Measurements from ENCODE around the gene ARL2BP. TPM values are rescaled to one million over a fixed set of nuclear protein-coding genes. Genes with fewer than 3 reads are reported as not detected.

ARL2BP gene
- total and polyA plus RNA-seq, 10 of the 15 experiments (the other 5 are each of a cell fraction or from before 2014, with no cell fraction given): 12.5 to 56.6 (median 29.7) TPM

DNA sequence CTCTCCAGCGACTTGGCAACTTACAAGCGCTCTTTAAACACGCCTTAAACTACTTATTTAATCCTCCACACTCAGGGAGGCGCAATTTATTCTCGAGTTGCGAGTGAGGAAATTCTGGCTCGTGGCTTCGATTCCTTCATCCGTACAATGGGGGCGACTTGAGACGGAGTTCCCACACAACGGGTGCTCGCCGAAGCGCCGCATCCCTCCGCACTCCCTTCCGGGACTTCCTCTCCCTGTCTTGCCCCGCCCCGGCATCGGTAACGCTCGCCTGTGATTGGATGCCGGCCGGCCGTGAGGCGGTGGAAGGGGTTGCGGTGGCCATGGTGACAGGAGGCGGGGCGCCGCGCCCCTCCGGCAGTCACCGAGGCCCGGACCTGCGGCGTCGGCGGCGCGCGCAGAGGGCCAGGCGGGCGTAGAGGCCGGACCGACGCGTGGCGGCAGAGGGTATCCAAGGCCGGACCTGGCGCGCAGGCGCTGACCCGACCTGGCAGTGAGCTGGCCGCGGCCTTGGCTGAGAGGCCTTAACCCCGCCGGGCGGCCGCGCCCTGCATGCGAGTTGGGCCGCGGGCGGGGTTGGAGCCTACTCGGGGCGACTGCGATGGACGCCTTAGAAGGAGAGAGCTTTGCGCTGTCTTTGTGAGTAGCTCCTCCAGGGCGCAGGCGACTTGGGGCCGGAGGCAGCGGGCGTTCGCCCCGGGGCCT lies at the start of gene ARL2BP (continued):
- TF ChIP-seq NR2F1 (conservative IDR thresholded peaks at IDR 0.05) (peak; percentile 84), TBL1XR1 (IDR thresholded peaks at IDR 0.05; ENCODE audit: low read depth, low read length) (peak; percentile 69; the same call in 1 of the 2 replicates), TCF3 (IDR thresholded peaks at IDR 0.05; ENCODE audit: borderline replicate concordance, insufficient read depth, low read depth, low read length) (no peak), KAT2A (conservative IDR thresholded peaks at IDR 0.05; ENCODE audit: control insufficient read depth, low read depth, low read length) (no peak), ZNF384 (IDR thresholded peaks at IDR 0.05; ENCODE audit: borderline replicate concordance, low read depth, low read length) (no peak), SUZ12 (IDR thresholded peaks at IDR 0.05; ENCODE audit: unreplicated experiment) (no peak), ZNF622 (IDR thresholded peaks at IDR 0.05) (no peak), SPI1 (IDR thresholded peaks at IDR 0.05; ENCODE audit: borderline replicate concordance, insufficient read depth, low read depth, low read length) (peak; percentile 81), BHLHE40 (IDR thresholded peaks at IDR 0.05; ENCODE audit: borderline replicate concordance in 1 of 2, low read depth in 2 of 2, low read length in 1 of 2) (peak; percentile 35 to 64; a peak in 3 of 4 replicates), IKZF1 (conservative IDR thresholded peaks at IDR 0.05) (peak; percentile 88), NFIC (IDR thresholded peaks at IDR 0.05; ENCODE audit: low read depth, low read length) (no peak), ATF7 (IDR thresholded peaks at IDR 0.05; ENCODE audit: low read depth) (peak; percentile 61), KDM1A (IDR thresholded peaks at IDR 0.05; ENCODE audit: borderline replicate concordance) (no peak)
- TF ChIP-seq, protein P1, sequence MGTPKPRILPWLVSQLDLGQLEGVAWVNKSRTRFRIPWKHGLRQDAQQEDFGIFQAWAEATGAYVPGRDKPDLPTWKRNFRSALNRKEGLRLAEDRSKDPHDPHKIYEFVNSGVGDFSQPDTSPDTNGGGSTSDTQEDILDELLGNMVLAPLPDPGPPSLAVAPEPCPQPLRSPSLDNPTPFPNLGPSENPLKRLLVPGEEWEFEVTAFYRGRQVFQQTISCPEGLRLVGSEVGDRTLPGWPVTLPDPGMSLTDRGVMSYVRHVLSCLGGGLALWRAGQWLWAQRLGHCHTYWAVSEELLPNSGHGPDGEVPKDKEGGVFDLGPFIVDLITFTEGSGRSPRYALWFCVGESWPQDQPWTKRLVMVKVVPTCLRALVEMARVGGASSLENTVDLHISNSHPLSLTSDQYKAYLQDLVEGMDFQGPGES (IDR thresholded peaks at IDR 0.05): no peak
- TF ChIP-seq, protein P2, sequence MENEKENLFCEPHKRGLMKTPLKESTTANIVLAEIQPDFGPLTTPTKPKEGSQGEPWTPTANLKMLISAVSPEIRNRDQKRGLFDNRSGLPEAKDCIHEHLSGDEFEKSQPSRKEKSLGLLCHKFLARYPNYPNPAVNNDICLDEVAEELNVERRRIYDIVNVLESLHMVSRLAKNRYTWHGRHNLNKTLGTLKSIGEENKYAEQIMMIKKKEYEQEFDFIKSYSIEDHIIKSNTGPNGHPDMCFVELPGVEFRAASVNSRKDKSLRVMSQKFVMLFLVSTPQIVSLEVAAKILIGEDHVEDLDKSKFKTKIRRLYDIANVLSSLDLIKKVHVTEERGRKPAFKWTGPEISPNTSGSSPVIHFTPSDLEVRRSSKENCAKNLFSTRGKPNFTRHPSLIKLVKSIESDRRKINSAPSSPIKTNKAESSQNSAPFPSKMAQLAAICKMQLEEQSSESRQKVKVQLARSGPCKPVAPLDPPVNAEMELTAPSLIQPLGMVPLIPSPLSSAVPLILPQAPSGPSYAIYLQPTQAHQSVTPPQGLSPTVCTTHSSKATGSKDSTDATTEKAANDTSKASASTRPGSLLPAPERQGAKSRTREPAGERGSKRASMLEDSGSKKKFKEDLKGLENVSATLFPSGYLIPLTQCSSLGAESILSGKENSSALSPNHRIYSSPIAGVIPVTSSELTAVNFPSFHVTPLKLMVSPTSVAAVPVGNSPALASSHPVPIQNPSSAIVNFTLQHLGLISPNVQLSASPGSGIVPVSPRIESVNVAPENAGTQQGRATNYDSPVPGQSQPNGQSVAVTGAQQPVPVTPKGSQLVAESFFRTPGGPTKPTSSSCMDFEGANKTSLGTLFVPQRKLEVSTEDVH (IDR thresholded peaks at IDR 0.05; ENCODE audit: low read depth, partially characterized antibody): no peak
- TF ChIP-seq, protein P3, sequence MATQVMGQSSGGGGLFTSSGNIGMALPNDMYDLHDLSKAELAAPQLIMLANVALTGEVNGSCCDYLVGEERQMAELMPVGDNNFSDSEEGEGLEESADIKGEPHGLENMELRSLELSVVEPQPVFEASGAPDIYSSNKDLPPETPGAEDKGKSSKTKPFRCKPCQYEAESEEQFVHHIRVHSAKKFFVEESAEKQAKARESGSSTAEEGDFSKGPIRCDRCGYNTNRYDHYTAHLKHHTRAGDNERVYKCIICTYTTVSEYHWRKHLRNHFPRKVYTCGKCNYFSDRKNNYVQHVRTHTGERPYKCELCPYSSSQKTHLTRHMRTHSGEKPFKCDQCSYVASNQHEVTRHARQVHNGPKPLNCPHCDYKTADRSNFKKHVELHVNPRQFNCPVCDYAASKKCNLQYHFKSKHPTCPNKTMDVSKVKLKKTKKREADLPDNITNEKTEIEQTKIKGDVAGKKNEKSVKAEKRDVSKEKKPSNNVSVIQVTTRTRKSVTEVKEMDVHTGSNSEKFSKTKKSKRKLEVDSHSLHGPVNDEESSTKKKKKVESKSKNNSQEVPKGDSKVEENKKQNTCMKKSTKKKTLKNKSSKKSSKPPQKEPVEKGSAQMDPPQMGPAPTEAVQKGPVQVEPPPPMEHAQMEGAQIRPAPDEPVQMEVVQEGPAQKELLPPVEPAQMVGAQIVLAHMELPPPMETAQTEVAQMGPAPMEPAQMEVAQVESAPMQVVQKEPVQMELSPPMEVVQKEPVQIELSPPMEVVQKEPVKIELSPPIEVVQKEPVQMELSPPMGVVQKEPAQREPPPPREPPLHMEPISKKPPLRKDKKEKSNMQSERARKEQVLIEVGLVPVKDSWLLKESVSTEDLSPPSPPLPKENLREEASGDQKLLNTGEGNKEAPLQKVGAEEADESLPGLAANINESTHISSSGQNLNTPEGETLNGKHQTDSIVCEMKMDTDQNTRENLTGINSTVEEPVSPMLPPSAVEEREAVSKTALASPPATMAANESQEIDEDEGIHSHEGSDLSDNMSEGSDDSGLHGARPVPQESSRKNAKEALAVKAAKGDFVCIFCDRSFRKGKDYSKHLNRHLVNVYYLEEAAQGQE (IDR thresholded peaks at IDR 0.05; ENCODE audit: low read depth, low read length): no peak
- TF ChIP-seq, protein P4, sequence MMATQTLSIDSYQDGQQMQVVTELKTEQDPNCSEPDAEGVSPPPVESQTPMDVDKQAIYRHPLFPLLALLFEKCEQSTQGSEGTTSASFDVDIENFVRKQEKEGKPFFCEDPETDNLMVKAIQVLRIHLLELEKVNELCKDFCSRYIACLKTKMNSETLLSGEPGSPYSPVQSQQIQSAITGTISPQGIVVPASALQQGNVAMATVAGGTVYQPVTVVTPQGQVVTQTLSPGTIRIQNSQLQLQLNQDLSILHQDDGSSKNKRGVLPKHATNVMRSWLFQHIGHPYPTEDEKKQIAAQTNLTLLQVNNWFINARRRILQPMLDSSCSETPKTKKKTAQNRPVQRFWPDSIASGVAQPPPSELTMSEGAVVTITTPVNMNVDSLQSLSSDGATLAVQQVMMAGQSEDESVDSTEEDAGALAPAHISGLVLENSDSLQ (IDR thresholded peaks at IDR 0.05): peak; percentile 67; the same call in 1 of the 2 replicates
- TF ChIP-seq, protein P5, sequence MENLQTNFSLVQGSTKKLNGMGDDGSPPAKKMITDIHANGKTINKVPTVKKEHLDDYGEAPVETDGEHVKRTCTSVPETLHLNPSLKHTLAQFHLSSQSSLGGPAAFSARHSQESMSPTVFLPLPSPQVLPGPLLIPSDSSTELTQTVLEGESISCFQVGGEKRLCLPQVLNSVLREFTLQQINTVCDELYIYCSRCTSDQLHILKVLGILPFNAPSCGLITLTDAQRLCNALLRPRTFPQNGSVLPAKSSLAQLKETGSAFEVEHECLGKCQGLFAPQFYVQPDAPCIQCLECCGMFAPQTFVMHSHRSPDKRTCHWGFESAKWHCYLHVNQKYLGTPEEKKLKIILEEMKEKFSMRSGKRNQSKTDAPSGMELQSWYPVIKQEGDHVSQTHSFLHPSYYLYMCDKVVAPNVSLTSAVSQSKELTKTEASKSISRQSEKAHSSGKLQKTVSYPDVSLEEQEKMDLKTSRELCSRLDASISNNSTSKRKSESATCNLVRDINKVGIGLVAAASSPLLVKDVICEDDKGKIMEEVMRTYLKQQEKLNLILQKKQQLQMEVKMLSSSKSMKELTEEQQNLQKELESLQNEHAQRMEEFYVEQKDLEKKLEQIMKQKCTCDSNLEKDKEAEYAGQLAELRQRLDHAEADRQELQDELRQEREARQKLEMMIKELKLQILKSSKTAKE (IDR thresholded peaks at IDR 0.05; ENCODE audit: low read depth, poor library complexity, severe bottlenecking): peak; percentile 50
